ENCODE data around the gene APOBEC2. TPM values are rescaled to one million over a fixed set of nuclear protein-coding genes. Genes with fewer than 3 reads are reported as not detected.

The APOBEC2 gene
- total and polyA plus RNA-seq, 2 of the 13 experiments (the other 11 are each of a cell fraction or from before 2014, with no cell fraction given), result 0.09 TPM; not detected in 1

DNA sequence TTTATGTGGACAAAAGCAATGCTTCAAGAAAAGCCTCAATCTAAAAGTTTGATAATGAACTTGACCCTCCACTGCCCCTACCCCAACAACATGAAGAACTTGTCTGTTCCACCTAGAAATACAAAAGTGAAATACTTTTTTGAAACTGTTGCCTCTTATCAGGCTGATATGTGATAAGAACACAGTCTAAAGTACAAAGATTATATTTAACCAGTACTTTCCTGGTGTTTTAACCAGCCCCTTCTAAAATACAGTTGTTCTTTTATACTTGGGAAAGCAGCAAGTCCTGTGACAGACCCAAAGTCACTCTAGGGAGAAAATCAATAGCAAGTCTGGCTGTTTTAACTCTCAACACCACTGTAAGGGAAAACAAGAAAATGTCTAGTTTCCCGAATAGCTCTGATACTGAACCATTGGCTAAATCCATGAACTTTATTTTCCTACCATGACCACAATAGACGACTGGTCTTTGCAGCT, 12.6 kb downstream of the APOBEC2 start (continued):
- TF ChIP-seq ZNF550 (CRISPR knock-in tag; IDR thresholded peaks at IDR 0.05; ENCODE audit: borderline replicate concordance) (no peak), ZBTB7A (CRISPR knock-in tag; IDR thresholded peaks at IDR 0.05) (no peak), NFAT5 (CRISPR knock-in tag; IDR thresholded peaks at IDR 0.05) (no peak), TEAD2 (CRISPR knock-in tag; IDR thresholded peaks at IDR 0.05) (no peak), ZNF34 (CRISPR knock-in tag; IDR thresholded peaks at IDR 0.05; ENCODE audit: borderline replicate concordance) (no peak; the same call in 1 of the 2 replicates), ELF3 (CRISPR knock-in tag; IDR thresholded peaks at IDR 0.05) (peak; percentile 84), TCF7 (IDR thresholded peaks at IDR 0.05; ENCODE audit: low read depth) (peak; percentile 65; the same call in 1 of the 2 replicates), DR1 (CRISPR knock-in tag; IDR thresholded peaks at IDR 0.05) (no peak), ZFAT (CRISPR knock-in tag; conservative IDR thresholded peaks at IDR 0.05) (no peak), ISX (CRISPR knock-in tag; conservative IDR thresholded peaks at IDR 0.05) (no peak), HINFP (CRISPR knock-in tag; IDR thresholded peaks at IDR 0.05; ENCODE audit: low read depth) (no peak), HBP1 (CRISPR knock-in tag; IDR thresholded peaks at IDR 0.05; ENCODE audit: low read depth) (no peak), KLF11 (CRISPR knock-in tag; IDR thresholded peaks at IDR 0.05) (peak; percentile 72), GPN1 (CRISPR knock-in tag; IDR thresholded peaks at IDR 0.05; ENCODE audit: borderline replicate concordance) (no peak)
- TF ChIP-seq, protein P1, sequence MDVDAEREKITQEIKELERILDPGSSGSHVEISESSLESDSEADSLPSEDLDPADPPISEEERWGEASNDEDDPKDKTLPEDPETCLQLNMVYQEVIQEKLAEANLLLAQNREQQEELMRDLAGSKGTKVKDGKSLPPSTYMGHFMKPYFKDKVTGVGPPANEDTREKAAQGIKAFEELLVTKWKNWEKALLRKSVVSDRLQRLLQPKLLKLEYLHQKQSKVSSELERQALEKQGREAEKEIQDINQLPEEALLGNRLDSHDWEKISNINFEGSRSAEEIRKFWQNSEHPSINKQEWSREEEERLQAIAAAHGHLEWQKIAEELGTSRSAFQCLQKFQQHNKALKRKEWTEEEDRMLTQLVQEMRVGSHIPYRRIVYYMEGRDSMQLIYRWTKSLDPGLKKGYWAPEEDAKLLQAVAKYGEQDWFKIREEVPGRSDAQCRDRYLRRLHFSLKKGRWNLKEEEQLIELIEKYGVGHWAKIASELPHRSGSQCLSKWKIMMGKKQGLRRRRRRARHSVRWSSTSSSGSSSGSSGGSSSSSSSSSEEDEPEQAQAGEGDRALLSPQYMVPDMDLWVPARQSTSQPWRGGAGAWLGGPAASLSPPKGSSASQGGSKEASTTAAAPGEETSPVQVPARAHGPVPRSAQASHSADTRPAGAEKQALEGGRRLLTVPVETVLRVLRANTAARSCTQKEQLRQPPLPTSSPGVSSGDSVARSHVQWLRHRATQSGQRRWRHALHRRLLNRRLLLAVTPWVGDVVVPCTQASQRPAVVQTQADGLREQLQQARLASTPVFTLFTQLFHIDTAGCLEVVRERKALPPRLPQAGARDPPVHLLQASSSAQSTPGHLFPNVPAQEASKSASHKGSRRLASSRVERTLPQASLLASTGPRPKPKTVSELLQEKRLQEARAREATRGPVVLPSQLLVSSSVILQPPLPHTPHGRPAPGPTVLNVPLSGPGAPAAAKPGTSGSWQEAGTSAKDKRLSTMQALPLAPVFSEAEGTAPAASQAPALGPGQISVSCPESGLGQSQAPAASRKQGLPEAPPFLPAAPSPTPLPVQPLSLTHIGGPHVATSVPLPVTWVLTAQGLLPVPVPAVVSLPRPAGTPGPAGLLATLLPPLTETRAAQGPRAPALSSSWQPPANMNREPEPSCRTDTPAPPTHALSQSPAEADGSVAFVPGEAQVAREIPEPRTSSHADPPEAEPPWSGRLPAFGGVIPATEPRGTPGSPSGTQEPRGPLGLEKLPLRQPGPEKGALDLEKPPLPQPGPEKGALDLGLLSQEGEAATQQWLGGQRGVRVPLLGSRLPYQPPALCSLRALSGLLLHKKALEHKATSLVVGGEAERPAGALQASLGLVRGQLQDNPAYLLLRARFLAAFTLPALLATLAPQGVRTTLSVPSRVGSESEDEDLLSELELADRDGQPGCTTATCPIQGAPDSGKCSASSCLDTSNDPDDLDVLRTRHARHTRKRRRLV (CRISPR knock-in tag; IDR thresholded peaks at IDR 0.05), result no peak
- TF ChIP-seq, protein P2, sequence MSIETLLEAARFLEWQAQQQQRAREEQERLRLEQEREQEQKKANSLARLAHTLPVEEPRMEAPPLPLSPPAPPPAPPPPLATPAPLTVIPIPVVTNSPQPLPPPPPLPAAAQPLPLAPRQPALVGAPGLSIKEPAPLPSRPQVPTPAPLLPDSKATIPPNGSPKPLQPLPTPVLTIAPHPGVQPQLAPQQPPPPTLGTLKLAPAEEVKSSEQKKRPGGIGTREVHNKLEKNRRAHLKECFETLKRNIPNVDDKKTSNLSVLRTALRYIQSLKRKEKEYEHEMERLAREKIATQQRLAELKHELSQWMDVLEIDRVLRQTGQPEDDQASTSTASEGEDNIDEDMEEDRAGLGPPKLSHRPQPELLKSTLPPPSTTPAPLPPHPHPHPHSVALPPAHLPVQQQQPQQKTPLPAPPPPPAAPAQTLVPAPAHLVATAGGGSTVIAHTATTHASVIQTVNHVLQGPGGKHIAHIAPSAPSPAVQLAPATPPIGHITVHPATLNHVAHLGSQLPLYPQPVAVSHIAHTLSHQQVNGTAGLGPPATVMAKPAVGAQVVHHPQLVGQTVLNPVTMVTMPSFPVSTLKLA (IDR thresholded peaks at IDR 0.05), result no peak
